NB4 (cell line): ENCODE data around the gene PGM1.

Experiments used
- DNase-seq: peaks from one replicate; pipeline ENCODE4 v3.0.0; 2010; ENCODE audit warnings: low read depth
- H3K4me3 ChIP-seq: one replicate; pipeline ENCODE4 v1.5.1; 2011; ENCODE audit warnings: mild to moderate bottlenecking, low read depth, low read length, moderate library complexity
- CTCF ChIP-seq: IDR thresholded peaks from one replicate; pipeline ENCODE4 v1.5.1; 2012; ENCODE audit warnings: low read depth, low read length
- MAX ChIP-seq: IDR thresholded peaks from 2 replicates; pipeline ENCODE4 v1.6.1; 2011; ENCODE audit warnings: low read depth, low read length
- MYC ChIP-seq: IDR thresholded peaks from 2 replicates; pipeline ENCODE4 v1.6.1; 2011; ENCODE audit warnings: low read depth, low read length
- POLR2A ChIP-seq: IDR thresholded peaks from 2 replicates; pipeline ENCODE4 v1.6.1; 2011; ENCODE audit warnings: mild to moderate bottlenecking; ENCODE audit not compliant: insufficient read length; ENCODE audit errors: extremely low read depth

PGM1 gene

GRCh38 chr1:63677497-63677896 lies 84.3 kb downstream of the PGM1 start:
- H3K4me3 ChIP-seq, result no peak overlapping the region
- no peak for DNase-seq
- TF ChIP-seq POLR2A, result no peak
- no peak for TF ChIP-seq CTCF
- no peak for TF ChIP-seq MYC
- TF ChIP-seq MAX, result no peak

GRCh38 chr1:63678200-63678599 lies 85.0 kb downstream of the PGM1 start:
- no peak for DNase-seq
- H3K4me3 ChIP-seq, result no peak overlapping the region
- TF ChIP-seq POLR2A (no peak), CTCF (no peak), MYC (no peak), MAX (no peak)

GRCh38 chr1:63679076-63679475 lies 85.9 kb downstream of the PGM1 start:
- no peak for DNase-seq
- no peak overlapping the region for H3K4me3 ChIP-seq
- no peak for TF ChIP-seq MAX
- no peak for TF ChIP-seq MYC
- no peak for TF ChIP-seq POLR2A
- TF ChIP-seq CTCF, result no peak

GRCh38 chr1:63679589-63679988 lies 86.4 kb downstream of the PGM1 start:
- DNase-seq, result no peak
- TF ChIP-seq CTCF (no peak), POLR2A (no peak), MAX (no peak)
- H3K4me3 ChIP-seq, result no peak overlapping the region

- H3K4me3 ChIP-seq, result no peak overlapping the region
- TF ChIP-seq MAX (no peak), POLR2A (no peak), CTCF (no peak), MYC (no peak)
- no peak for DNase-seq
These were observed 89.7 kb downstream of the PGM1 start for GRCh38 chr1:63682936-63683335.

GRCh38 chr1:63683759-63684158 lies 90.5 kb downstream of the PGM1 start:
- no peak overlapping the region for H3K4me3 ChIP-seq
- no peak for TF ChIP-seq CTCF
- no peak for TF ChIP-seq MAX
- TF ChIP-seq MYC, result no peak
- no peak for TF ChIP-seq POLR2A
- no peak for DNase-seq
